OCI-LY3 (cell line): Measurements from ENCODE around the gene GALNS.

Experiments
- H2AFZ ChIP-seq: fragments of 200-600, 300-600 bp; shearing (Covaris generic); 2 replicates; pipeline ENCODE4 v1.6.0; 2014; ENCODE audit warnings: antibody characterized with exemption, low read depth, low read length
- H3K27ac ChIP-seq: fragments of 200-600, 300-600 bp; sonication (generic); 2 replicates; pipeline ENCODE4 v1.5.1; 2014; ENCODE audit warnings: mild to moderate bottlenecking, low read length, moderate library complexity, mixed read lengths
- H3K27me3 ChIP-seq: fragments of 200-600, 300-600 bp; sonication (generic); 2 replicates; pipeline ENCODE4 v1.6.1; 2014; ENCODE audit warnings: low read depth, low read length, mixed read lengths
- H3K36me3 ChIP-seq: fragments of 200-600, 300-600 bp; sonication (generic); replicated peaks from 2 replicates; pipeline ENCODE3; 2014; ENCODE audit warnings: low read depth, low read length, mixed read lengths
- H3K4me1 ChIP-seq: fragments of 300-600, 200-600 bp; sonication (generic); 2 replicates; pipeline ENCODE4 v1.6.1; 2014; ENCODE audit warnings: low read length, mixed read lengths
- H3K4me2 ChIP-seq: fragments of 200-600, 300-600 bp; sonication (generic); 2 replicates; pipeline ENCODE4 v1.6.1; 2014; ENCODE audit warnings: low read length, mixed read lengths
- H3K4me3 ChIP-seq: fragments of 300-600, 200-600 bp; sonication (generic); 2 replicates; pipeline ENCODE4 v1.5.1; 2014; ENCODE audit warnings: antibody characterized with exemption, mild to moderate bottlenecking, low read length, moderate library complexity
- H3K79me2 ChIP-seq: fragments of 300-600, 200-600 bp; shearing (Covaris generic); 2 replicates; pipeline ENCODE4 v1.6.1; 2014; ENCODE audit warnings: mild to moderate bottlenecking, low read length, mixed read lengths
- H3K9ac ChIP-seq: fragments of 300-600, 200-600 bp; shearing (Covaris generic); 2 replicates; pipeline ENCODE4 v1.6.0; 2014; ENCODE audit warnings: mild to moderate bottlenecking, low read length, moderate library complexity
- H3K9me3 ChIP-seq: fragments of 200-600, 300-600 bp; shearing (Covaris generic); 2 replicates; pipeline ENCODE4 v1.6.1; 2014; ENCODE audit warnings: low read length, mixed read lengths; ENCODE audit not compliant: insufficient read depth
- H4K20me1 ChIP-seq: fragments of 200-600, 300-600 bp; sonication (generic); 2 replicates; pipeline ENCODE4 v1.6.1; 2016; ENCODE audit warnings: low read length, mixed read lengths; ENCODE audit not compliant: insufficient read depth
- EZH2phosphoT487 ChIP-seq: fragments of 200-600 bp; shearing (Covaris generic); IDR thresholded peaks from 2 replicates; pipeline ENCODE4 v1.6.1; 2018; ENCODE audit warnings: antibody characterized with exemption, mixed run types, low read depth
- TF ChIP-seq, protein P1 (sequence below): fragments of 200-600, 300-600 bp; sonication (generic); IDR thresholded peaks from 2 replicates; pipeline ENCODE4 v1.5.1; 2014; ENCODE audit warnings: antibody characterized with exemption, low read length, low read depth

Gene GALNS

DNA sequence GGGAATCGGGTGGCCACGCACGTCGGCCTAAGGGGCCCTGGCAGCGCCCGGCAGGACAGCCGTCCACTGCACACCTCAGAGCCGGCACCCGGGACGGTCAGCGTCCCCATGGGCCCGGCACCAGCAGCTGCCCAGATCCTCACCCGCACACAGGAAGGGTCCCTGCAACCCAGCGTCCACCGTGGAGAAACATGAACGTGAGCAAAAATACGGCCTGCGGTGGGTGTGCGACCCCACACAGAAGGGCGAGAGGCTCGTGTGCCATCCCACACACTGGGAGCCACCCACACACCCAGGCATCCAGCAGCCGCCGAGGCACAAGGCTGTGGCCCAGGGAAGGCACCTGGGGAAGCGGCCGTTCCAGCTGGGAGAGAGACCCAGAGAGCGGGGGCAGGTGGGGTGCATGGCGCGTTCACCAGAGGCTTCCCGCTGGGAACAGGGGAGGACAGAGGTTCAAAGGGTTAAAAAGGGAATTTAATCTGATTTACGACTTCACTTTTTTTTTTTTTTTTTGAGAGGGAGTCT lies 78.1 kb downstream of the GALNS start:
- Histone ChIP-seq H3K9ac (no peak overlapping the region), H3K36me3 (no peaks in the 10 kb centered on the region), H3K79me2 (peaks cover 48% of the 10 kb centered on the region), H4K20me1 (0 out of 2 replicates have a peak, but pooled peaks cover 4% of the 10 kb centered on the region), H3K27ac (no peak overlapping the region), H3K4me1 (peaks cover 28% of the 10 kb centered on the region), H2AFZ (no peak overlapping the region), H3K27me3 (no peaks in the 10 kb centered on the region), H3K4me3 (no peak overlapping the region), H3K4me2 (no peak overlapping the region), H3K9me3 (no peaks in the 10 kb centered on the region)
- no peak for TF ChIP-seq EZH2phosphoT487
- TF ChIP-seq, protein P1, sequence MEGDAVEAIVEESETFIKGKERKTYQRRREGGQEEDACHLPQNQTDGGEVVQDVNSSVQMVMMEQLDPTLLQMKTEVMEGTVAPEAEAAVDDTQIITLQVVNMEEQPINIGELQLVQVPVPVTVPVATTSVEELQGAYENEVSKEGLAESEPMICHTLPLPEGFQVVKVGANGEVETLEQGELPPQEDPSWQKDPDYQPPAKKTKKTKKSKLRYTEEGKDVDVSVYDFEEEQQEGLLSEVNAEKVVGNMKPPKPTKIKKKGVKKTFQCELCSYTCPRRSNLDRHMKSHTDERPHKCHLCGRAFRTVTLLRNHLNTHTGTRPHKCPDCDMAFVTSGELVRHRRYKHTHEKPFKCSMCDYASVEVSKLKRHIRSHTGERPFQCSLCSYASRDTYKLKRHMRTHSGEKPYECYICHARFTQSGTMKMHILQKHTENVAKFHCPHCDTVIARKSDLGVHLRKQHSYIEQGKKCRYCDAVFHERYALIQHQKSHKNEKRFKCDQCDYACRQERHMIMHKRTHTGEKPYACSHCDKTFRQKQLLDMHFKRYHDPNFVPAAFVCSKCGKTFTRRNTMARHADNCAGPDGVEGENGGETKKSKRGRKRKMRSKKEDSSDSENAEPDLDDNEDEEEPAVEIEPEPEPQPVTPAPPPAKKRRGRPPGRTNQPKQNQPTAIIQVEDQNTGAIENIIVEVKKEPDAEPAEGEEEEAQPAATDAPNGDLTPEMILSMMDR: no peak

DNA sequence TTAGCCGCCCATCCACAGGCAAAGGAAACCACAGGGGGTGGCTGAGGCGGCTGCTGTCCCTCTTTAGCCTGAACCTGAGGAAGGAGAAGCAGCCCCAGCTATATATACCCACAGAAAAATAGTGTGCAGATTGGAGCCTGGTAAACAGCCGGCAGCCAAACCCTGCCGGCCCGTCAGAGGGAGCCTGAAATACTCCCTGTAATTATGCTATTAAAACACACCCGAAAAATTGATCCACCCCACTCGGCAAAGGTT lies 78.5 kb downstream of the GALNS start:
- Histone ChIP-seq H3K79me2 (peaks cover 44% of the 10 kb centered on the region), H3K27me3 (no peaks in the 10 kb centered on the region), H3K9me3 (no peaks in the 10 kb centered on the region), H3K27ac (no peak overlapping the region), H4K20me1 (0 out of 2 replicates have a peak, but pooled peaks cover 4% of the 10 kb centered on the region), H3K4me3 (no peak overlapping the region), H3K9ac (no peak overlapping the region), H3K36me3 (no peaks in the 10 kb centered on the region), H3K4me1 (peaks cover 24% of the 10 kb centered on the region), H3K4me2 (no peak overlapping the region), H2AFZ (no peak overlapping the region)
- TF ChIP-seq, protein P1: no peak
- no peak for TF ChIP-seq EZH2phosphoT487

DNA sequence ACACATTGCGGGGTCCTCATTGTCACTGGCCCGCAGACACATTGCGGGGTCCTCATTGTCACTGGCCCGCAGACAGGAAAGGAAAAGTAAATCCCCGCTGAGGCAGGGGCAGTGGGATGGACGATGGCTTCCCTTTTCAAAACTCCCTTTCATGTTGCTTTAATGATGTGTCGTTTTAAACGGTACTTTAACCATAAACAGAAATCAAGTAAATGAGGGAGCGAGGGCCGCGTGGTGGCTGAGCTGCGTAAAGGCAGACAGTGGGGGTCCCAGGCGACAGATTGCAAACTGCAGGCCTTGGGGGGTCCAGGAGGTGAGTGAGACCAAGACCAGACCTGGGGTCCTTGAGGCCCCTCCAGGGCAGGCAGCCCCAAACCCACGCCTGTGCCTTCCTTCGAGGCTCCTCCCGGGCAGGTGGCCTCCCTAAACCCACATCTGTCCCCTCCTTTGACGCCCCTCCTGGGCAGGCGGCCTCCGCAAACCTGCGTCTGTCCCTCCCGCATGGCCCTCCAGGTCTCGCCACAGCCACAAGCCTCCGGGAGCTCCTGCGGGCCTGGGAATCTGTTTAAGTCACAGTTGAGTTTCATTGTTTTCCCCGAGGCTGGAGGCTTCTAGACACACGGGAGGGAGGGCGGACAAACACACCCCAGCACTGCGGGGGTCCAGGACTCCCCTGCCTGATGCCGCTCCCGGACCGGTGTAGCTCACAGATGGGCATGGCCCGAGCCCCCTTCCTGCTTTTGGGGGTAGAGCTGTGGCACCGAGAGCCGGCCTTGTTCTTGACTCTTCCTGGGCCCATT lies 79.1 kb downstream of the GALNS start:
- TF ChIP-seq, protein P1: no peak
- TF ChIP-seq EZH2phosphoT487: no peak
- H3K27ac ChIP-seq: no peak overlapping the region
- no peaks in the 10 kb centered on the region for H3K9me3 ChIP-seq
- peaks cover 39% of the 10 kb centered on the region for H3K79me2 ChIP-seq
- H3K36me3 ChIP-seq: no peaks in the 10 kb centered on the region
- H3K4me2 ChIP-seq: no peak overlapping the region
- H3K4me1 ChIP-seq: peaks cover 19% of the 10 kb centered on the region
- H3K27me3 ChIP-seq: no peaks in the 10 kb centered on the region
- no peak overlapping the region for H3K4me3 ChIP-seq
- no peak overlapping the region for H3K9ac ChIP-seq
- H2AFZ ChIP-seq: no peak overlapping the region
- 0 out of 2 replicates have a peak, but pooled peaks cover 4% of the 10 kb centered on the region for H4K20me1 ChIP-seq

DNA sequence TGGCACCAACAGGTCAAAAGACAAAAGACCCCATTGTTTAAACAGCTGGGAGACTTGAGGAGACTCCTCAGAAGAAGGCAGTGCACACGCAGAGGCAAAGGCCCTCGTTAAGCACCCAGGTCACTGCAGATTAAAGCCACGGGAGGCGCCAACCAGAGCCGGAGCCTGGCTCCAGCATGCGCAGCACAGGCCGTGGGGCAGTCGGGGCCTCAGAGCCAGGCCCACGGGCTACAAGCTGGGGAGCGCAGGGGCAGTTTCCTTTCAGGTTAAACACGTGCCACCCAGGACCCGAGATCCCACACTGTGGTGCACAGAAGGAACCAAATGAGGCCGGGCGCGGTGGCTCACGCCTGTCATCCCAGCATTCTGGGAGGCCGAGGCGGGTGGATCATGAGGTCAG lies 80.9 kb downstream of the GALNS start:
- no peak overlapping the region for H3K27ac ChIP-seq
- no peaks in the 10 kb centered on the region for H3K36me3 ChIP-seq
- H4K20me1 ChIP-seq: 0 out of 2 replicates have a peak, but pooled peaks cover 4% of the 10 kb centered on the region
- peaks cover 3% of the 10 kb centered on the region for H3K4me1 ChIP-seq
- H3K79me2 ChIP-seq: peaks cover 21% of the 10 kb centered on the region
- H3K27me3 ChIP-seq: no peaks in the 10 kb centered on the region
- H3K4me3 ChIP-seq: no peak overlapping the region
- no peaks in the 10 kb centered on the region for H3K9me3 ChIP-seq
- no peak overlapping the region for H3K9ac ChIP-seq
- TF ChIP-seq EZH2phosphoT487: no peak
- TF ChIP-seq, protein P1: no peak
- H2AFZ ChIP-seq: no peak overlapping the region
- no peak overlapping the region for H3K4me2 ChIP-seq
